Bronchial epithelial cell (primary cell): Measurements from ENCODE around the gene ACP3. TPM values are rescaled to one million over a fixed set of nuclear protein-coding genes. Genes with fewer than 3 reads are reported as not detected.
A peak's percentile ranks its signal among the peaks of the same experiment; 100 is the strongest.
"Not testable (repeated sequence)": the region's sequence is repeated elsewhere in the genome, so short reads cannot be mapped to it uniquely, and the experiment has no call there.

Experiments
- DNase-seq: peaks from one replicate; pipeline ENCODE4 v3.0.0-alpha.2; 2010; ENCODE audit warnings: low read depth
- FAIRE-seq: peaks from 2 replicates; lab custom pipeline; 2011; peaks lifted over from hg19 to GRCh38; lab: Jason Lieb, UNC
- H3K27me3 ChIP-seq: 2 replicates; pipeline ENCODE4 v1.5.1; 2011; ENCODE audit warnings: low read length; ENCODE audit not compliant: control insufficient read depth, insufficient read depth
- H3K36me3 ChIP-seq: 2 replicates; pipeline ENCODE4 v1.5.1; 2011; ENCODE audit warnings: low read length; ENCODE audit not compliant: control insufficient read depth, insufficient read depth
- H3K4me3 ChIP-seq: 2 replicates; pipeline ENCODE4 v1.5.1; 2011; ENCODE audit warnings: mild to moderate bottlenecking, low read depth, low read length, control low read depth
- total RNA-seq: library from RNA; depleted of rRNA; stranded (reverse); fragments of >200 nt; gene quantifications from 2 replicates; pipeline ENCODE4 v1.2.1, GENCODE V29; 2014
- TF ChIP-seq, protein P1 (sequence below): IDR thresholded peaks from 2 replicates; pipeline ENCODE4 v1.5.1; 2011; ENCODE audit warnings: mild to moderate bottlenecking, moderate library complexity, low read length, control low read depth, inconsistent platforms; ENCODE audit not compliant: insufficient read depth, severe bottlenecking

Gene ACP3
- total RNA-seq, 1 donor from 2014 or later, result 1.6 TPM

DNA sequence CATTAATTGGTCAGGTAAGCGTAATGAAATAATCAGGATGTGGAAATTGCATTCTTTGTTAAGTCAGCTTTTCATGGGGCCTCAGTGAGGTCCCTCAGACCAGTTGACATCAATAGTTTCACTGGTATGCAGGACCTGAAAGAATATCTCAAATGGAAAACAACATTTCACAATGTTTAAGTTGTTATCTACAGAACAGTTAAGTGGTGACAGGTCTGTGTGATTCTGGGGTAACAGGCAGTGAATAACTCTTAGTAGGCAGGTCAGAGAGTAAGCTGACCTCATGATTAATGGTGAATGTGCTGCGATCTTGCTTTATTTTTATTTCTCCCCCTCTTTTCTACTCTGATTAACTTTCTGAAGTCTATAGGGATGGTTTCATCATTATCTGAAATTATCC, 28.9 kb upstream of the ACP3 start:
- H3K4me3 ChIP-seq, result no peak overlapping the region
- H3K27me3 ChIP-seq, result no peaks in the 10 kb centered on the region
- H3K36me3 ChIP-seq, result no peaks in the 10 kb centered on the region
- FAIRE-seq (no peak), DNase-seq (peak; percentile 60)
- TF ChIP-seq, protein P1, sequence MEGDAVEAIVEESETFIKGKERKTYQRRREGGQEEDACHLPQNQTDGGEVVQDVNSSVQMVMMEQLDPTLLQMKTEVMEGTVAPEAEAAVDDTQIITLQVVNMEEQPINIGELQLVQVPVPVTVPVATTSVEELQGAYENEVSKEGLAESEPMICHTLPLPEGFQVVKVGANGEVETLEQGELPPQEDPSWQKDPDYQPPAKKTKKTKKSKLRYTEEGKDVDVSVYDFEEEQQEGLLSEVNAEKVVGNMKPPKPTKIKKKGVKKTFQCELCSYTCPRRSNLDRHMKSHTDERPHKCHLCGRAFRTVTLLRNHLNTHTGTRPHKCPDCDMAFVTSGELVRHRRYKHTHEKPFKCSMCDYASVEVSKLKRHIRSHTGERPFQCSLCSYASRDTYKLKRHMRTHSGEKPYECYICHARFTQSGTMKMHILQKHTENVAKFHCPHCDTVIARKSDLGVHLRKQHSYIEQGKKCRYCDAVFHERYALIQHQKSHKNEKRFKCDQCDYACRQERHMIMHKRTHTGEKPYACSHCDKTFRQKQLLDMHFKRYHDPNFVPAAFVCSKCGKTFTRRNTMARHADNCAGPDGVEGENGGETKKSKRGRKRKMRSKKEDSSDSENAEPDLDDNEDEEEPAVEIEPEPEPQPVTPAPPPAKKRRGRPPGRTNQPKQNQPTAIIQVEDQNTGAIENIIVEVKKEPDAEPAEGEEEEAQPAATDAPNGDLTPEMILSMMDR, result no peak

DNA sequence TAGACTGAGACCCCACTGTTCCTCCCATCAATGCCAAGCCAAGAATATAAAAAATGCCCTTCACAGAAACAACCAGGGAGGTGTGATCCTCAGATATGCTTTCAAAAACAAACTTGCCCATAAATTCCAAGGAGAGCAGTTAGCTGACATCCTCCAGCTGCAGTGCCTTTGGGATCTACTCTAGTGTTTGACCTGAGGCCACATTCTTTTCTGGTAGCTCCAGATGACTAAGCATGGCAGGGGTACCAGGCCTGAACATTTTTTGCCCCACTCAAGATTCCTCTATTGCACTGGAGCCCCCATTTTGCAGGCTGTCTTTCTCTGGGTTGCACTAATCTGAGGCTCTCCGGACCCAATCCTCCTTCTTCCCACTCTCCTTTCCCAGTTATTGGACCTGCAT, 27.9 kb upstream of the ACP3 start:
- TF ChIP-seq, protein P1, result no peak
- FAIRE-seq (no peak), DNase-seq (no peak)
- no peak overlapping the region for H3K4me3 ChIP-seq
- H3K36me3 ChIP-seq, result no peaks in the 10 kb centered on the region
- H3K27me3 ChIP-seq, result no peaks in the 10 kb centered on the region

DNA sequence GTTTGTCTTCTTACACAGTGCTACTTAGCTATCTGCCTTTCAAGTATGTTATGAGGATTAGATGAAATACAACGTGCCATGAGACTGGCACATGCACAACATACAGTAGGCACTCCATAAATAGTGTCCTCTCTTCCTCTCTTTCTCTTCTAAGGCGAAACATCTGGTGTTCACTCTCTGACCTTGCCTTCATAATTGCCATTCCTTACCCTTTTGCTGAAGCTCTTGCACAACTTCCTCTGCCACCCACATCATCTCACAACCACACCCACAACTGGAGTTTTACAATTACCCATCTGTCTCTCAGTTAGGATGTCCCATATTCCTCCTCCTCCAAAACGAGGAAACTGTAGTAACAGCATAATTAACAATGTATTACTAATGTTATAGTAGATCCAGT, 26.4 kb upstream of the ACP3 start:
- Histone ChIP-seq H3K27me3 (no peaks in the 10 kb centered on the region), H3K36me3 (no peaks in the 10 kb centered on the region), H3K4me3 (no peak overlapping the region)
- no peak for FAIRE-seq
- peak; percentile 64 for DNase-seq
- TF ChIP-seq, protein P1, result no peak

DNA sequence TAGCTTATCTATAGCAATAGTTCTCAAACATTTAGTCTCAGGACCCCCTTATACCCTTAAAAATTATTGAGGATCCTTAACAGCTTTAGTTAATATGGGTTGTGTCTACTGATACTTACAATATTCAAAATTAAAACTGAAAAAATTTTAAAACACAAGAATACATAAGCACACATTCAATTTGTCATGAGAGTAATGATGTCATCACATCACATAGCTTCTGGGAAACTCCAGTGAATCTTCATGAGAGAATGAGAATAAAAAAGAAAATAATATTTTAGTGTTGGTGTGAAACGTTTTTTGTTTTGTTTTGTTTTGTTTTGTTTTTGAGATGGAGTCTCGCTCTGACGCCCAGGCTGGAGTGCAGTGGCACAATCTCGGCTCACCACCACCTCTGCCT, 25.2 kb upstream of the ACP3 start:
- H3K4me3 ChIP-seq, result no peak overlapping the region
- no peaks in the 10 kb centered on the region for H3K27me3 ChIP-seq
- TF ChIP-seq, protein P1, result no peak
- no peak for FAIRE-seq
- DNase-seq, result no peak
- H3K36me3 ChIP-seq, result no peaks in the 10 kb centered on the region

DNA sequence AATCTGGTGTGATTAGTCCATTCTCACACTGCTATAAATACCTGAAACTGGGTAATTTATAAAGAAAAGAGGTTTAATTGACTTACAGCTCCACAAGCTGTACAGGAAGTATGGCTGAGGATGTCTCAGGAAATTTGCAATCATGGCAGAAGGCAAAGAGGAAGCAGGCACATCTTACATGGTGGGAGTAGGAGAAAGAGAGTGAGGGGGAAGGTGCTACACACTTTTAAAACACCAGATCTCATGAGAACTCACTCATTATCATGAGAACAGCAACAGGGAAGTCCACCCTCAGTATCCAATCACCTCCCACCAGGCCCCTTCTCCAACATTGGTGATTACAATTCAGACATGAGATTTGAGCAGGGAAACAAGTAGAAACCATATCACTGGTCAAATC, 24.0 kb upstream of the ACP3 start:
- H3K27me3 ChIP-seq, result no peaks in the 10 kb centered on the region
- H3K36me3 ChIP-seq, result no peaks in the 10 kb centered on the region
- no peak overlapping the region for H3K4me3 ChIP-seq
- FAIRE-seq (no peak), DNase-seq (no peak)
- TF ChIP-seq, protein P1, result no peak

DNA sequence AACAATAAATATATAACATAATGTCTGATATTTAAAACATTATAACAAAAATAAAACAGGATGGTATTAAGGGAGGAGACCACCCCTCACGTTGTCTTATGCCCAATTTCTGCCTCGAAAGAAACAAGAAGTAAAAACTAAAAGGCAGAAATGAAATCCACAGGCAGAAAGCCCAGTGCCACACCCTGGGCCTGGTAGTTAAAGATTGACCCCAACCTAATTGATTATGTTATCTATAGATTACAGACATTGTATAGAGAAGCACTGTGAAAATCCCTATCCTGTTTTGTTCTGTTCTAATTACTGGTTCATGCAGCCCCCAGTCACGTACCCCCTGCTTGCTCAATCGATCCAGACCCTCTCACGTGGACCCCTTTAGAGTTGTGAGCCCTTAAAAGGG, 22.3 kb upstream of the ACP3 start:
- TF ChIP-seq, protein P1, result no peak
- DNase-seq (no peak), FAIRE-seq (no peak)
- Histone ChIP-seq H3K4me3 (no peak overlapping the region), H3K27me3 (no peaks in the 10 kb centered on the region), H3K36me3 (no peaks in the 10 kb centered on the region)

DNA sequence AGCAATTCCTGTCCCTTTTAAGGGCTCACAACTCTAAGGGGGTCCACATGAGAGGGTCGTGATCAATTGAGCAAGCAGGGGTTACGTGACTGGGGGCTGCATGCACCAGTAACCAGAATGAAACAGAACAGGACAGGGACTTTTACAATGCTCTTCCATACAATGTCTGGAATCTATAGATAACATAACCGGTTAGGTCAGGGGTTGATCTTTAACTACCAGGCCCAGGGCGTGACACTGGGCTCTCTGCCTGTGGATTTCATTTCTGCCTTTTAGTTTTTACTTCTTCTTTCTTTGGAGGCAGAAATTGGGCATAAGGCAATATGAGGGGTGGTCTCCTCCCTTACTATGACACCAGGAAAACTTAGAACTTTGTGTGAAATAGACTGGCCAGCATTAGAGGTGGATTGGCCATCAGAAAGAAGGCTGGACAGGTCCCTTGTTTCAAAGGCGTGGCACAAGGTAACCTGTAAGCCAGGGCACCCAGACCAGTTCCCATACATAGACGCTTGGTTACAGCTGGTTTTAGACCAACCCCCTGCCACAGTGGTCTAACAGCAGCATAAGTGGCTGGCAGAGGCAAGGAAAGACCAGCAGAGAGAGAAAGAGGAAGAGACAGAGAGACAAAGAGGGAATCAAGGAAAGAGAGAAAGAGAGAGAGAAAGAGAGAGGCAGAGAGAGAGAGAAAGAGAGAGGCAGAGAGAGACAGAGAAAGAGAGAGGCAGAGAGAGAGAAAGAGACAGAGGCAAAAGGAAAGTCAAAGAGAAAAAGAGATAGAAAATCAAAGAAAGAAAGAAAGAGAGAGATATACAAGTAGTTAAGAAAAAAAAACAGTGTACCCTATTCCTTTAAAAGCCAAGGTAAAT, 13.6 kb upstream of the ACP3 start:
- H3K27me3 ChIP-seq, FAIRE-seq, DNase-seq, H3K36me3 ChIP-seq, H3K4me3 ChIP-seq: not testable (repeated sequence)

DNA sequence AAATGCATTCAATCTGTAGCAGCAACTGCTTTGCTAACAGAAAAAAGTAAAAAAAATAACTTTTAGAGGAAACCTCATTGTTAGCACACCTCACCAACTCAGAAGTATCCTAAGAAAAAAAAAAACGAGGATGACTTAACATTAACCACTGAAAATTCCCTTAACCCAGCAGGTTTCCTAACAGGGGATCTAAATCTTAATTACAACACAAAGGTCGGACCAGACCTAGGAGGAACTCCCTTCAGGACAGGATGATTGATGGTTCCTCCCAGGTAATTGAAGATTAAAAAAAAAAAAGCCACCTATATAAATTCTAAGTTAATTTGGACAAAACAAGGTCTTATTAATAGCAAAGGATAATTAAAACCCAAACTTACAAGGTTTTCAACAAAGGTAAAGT, 12.9 kb upstream of the ACP3 start:
- not testable (repeated sequence) for H3K4me3 ChIP-seq, FAIRE-seq, H3K36me3 ChIP-seq, DNase-seq, H3K27me3 ChIP-seq
